CD4-positive, alpha-beta memory T cell (primary cell): ENCODE results near the gene MAK. TPM values are rescaled to one million over a fixed set of nuclear protein-coding genes. Genes with fewer than 3 reads are reported as not detected.
"Not testable (repeated sequence)": the region's sequence is repeated elsewhere in the genome, so short reads cannot be mapped to it uniquely, and the experiment has no call there.

ENCODE experiments used
- CTCF ChIA-PET: fragments of 350-600 bp; sonication (Branson Sonifier 250); formaldehyde crosslinking; loops from one replicate; lab custom pipeline; 2021; ENCODE audit warnings: inconsistent platforms; ENCODE audit not compliant: partially characterized antibody; lab: Charles Lee
- POLR2A ChIA-PET: fragments of 350-600 bp; sonication (Branson Sonifier 250); formaldehyde crosslinking; loops from one replicate; lab custom pipeline; 2021; ENCODE audit not compliant: partially characterized antibody; lab: Charles Lee
- DNase-seq, 5 donors: peaks; one replicate each; pipeline versions ENCODE4 v3.0.0 to v3.0.0-alpha.2; 2020 to 2022; ENCODE audit warnings: mixed read lengths in 1 of 5
- H3K27ac ChIP-seq: one replicate; pipeline ENCODE4 v1.7.0; 2013; ENCODE audit warnings: low read depth, low read length
- H3K27me3 ChIP-seq: 2 replicates; pipeline ENCODE4 v1.7.0; 2013; ENCODE audit warnings: mild to moderate bottlenecking, low read length, moderate library complexity; ENCODE audit not compliant: insufficient read depth
- H3K36me3 ChIP-seq: 2 replicates; pipeline ENCODE4 v1.7.0; 2013; ENCODE audit warnings: mild to moderate bottlenecking, low read length, moderate library complexity; ENCODE audit not compliant: insufficient read depth
- H3K4me1 ChIP-seq: 2 replicates; pipeline ENCODE4 v1.7.0; 2013; ENCODE audit warnings: mild to moderate bottlenecking, low read length, moderate library complexity; ENCODE audit not compliant: insufficient read depth
- H3K4me3 ChIP-seq, 2 donors: one replicate each; pipeline ENCODE4 v1.7.0; 2013; ENCODE audit warnings: low read length in 2 of 2, mild to moderate bottlenecking in 1 of 2
- H3K9me3 ChIP-seq, 2 donors: one replicate each; pipeline ENCODE4 v1.7.0; 2013; ENCODE audit warnings: low read length in 2 of 2, control low read depth in 1 of 2; ENCODE audit not compliant: control insufficient read depth in 1 of 2
- H3K27ac Mint-ChIP-seq, 7 donors: one replicate each; pipeline ENCODE4 v1.8.0; 2020 to 2021; ENCODE audit warnings: mixed read lengths in 7 of 7, mild to moderate bottlenecking in 6 of 7, inconsistent platforms in 3 of 7, moderate library complexity in 3 of 7
- H3K27me3 Mint-ChIP-seq, 2 donors: one replicate each; pipeline ENCODE4 v1.8.0; 2020 to 2021; ENCODE audit warnings: mixed read lengths in 2 of 2
- H3K36me3 Mint-ChIP-seq, 2 donors: one replicate each; pipeline ENCODE4 v1.8.0; 2020 to 2021; ENCODE audit warnings: mixed read lengths in 2 of 2, inconsistent platforms in 1 of 2, mild to moderate bottlenecking in 1 of 2
- H3K4me1 Mint-ChIP-seq, 4 donors: one replicate each; pipeline ENCODE4 v1.8.0; 2020 to 2021; ENCODE audit warnings: mixed read lengths in 4 of 4, mild to moderate bottlenecking in 1 of 4
- H3K4me3 Mint-ChIP-seq, 8 donors: one replicate each; pipeline ENCODE4 v1.8.0; 2020 to 2021; ENCODE audit warnings: mixed read lengths in 8 of 8, mild to moderate bottlenecking in 7 of 8, moderate library complexity in 6 of 8, inconsistent platforms in 3 of 8
- H3K9me3 Mint-ChIP-seq, 8 donors: one replicate each; pipeline ENCODE4 v1.8.0; 2020 to 2021; ENCODE audit warnings: mixed read lengths in 8 of 8, mild to moderate bottlenecking in 5 of 8, inconsistent platforms in 3 of 8, moderate library complexity in 1 of 8
- intact Hi-C: fragments of 100-400 bp; cut with micrococcal nuclease; formaldehyde crosslinking; loops from one replicate; pipeline ENCODE4 v1.15.1; 2023
- polyA plus RNA-seq, 2 donors: library from polyadenylated mRNA; unstranded; fragments of 300-500 nt; fragmentation: Illumina TruSeq; gene quantifications; one replicate each; pipeline ENCODE4 v1.2.3, GENCODE V29; 2021
- total RNA-seq, 2 experiments: library from RNA; stranded (reverse); gene quantifications; one replicate each; pipeline ENCODE4 v1.2.3, GENCODE V29; 2021

Gene MAK
- total and polyA plus RNA-seq, 4 experiments from 2014 or later: 0.14 TPM; not detected in 3

- CTCF ChIA-PET: no interaction called here
- H3K27me3 Mint-ChIP-seq: no peaks in the 10 kb centered on the region
These were observed 75.3 kb downstream of the MAK start for GRCh38 chr6:10763006-10763405.

GRCh38 chr6:10759884-10760329, 78.4 kb downstream of the MAK start:
- Mint-ChIP-seq H3K36me3 (peaks cover 52 to 57% of the 10 kb centered on the region in 2 donors), H3K4me3 (no peak overlapping the region), H3K27ac (no peak overlapping the region), H3K4me1 (peaks cover 9 to 23% (median 16%) of the 10 kb centered on the region in 4 donors), H3K9me3 (no peaks in the 10 kb centered on the region), H3K27me3 (no peaks in the 10 kb centered on the region)
- Histone ChIP-seq H3K27me3 (no peaks in the 10 kb centered on the region), H3K9me3 (no peaks in the 10 kb centered on the region), H3K36me3 (peaks cover 11% of the 10 kb centered on the region), H3K4me3 (no peak overlapping the region), H3K27ac (no peak overlapping the region), H3K4me1 (no peaks in the 10 kb centered on the region)
- intact Hi-C loops: loop anchor here (2.0 kb wide), 1 partner anchor 281 kb away; no protein-coding TSS in a partner anchor
- DNase-seq: no peak
- POLR2A ChIA-PET: interaction anchor here (1.7 kb wide), 1 partner anchor 12 kb away, joined by 3 read pairs; no protein-coding TSS in a partner anchor
- CTCF ChIA-PET: interaction anchor here (0.9 to 1.1 kb wide), 2 partner anchors 14 to 65 kb away, joined by 3 read pairs; partner anchors contain the start of genes C6orf52 and PAK1IP1

More at GRCh38 chr6:10763006-10763405, 75.3 kb downstream of the MAK start:
- no peak overlapping the region for H3K27ac ChIP-seq
- intact Hi-C loops: no loop called here
- peaks cover 30% of the 10 kb centered on the region in 2 donors for H3K36me3 Mint-ChIP-seq
- no peak overlapping the region for H3K27ac Mint-ChIP-seq
- no peaks in the 10 kb centered on the region for H3K27me3 ChIP-seq
- no peak overlapping the region for H3K4me3 Mint-ChIP-seq
- no peak overlapping the region for H3K4me3 ChIP-seq
- H3K4me1 ChIP-seq: no peaks in the 10 kb centered on the region
- no peak for DNase-seq
- H3K9me3 Mint-ChIP-seq: no peaks in the 10 kb centered on the region
- H3K9me3 ChIP-seq: no peaks in the 10 kb centered on the region
- peaks cover 6 to 18% (median 10%) of the 10 kb centered on the region in 4 donors for H3K4me1 Mint-ChIP-seq
- POLR2A ChIA-PET: no interaction called here
- peaks cover 4% of the 10 kb centered on the region for H3K36me3 ChIP-seq

GRCh38 chr6:10759312-10759839, 79.0 kb downstream of the MAK start:
- H3K4me3 Mint-ChIP-seq: no peak overlapping the region
- CTCF ChIA-PET: interaction anchor here (0.6 to 1.1 kb wide), 4 partner anchors 15 to 189 kb away, joined by 3 read pairs; partner anchors contain the start of genes C6orf52 and PAK1IP1
- H3K27ac Mint-ChIP-seq: peak overlapping the region in 1 of 7 donors; percentile 53
- H3K36me3 ChIP-seq: peaks cover 16% of the 10 kb centered on the region
- H3K4me3 ChIP-seq: no peak overlapping the region
- DNase-seq: peak in 3 of 5 donors; percentile 13 to 23 (median 16)
- peaks cover 10 to 26% (median 20%) of the 10 kb centered on the region in 4 donors for H3K4me1 Mint-ChIP-seq
- intact Hi-C loops: loop anchor here (2.0 kb wide), 1 partner anchor 281 kb away; no protein-coding TSS in a partner anchor
- no peaks in the 10 kb centered on the region for H3K9me3 ChIP-seq
- POLR2A ChIA-PET: interaction anchor here (1.7 kb wide), 1 partner anchor 11 kb away, joined by 3 read pairs; no protein-coding TSS in a partner anchor
- no peaks in the 10 kb centered on the region for H3K27me3 ChIP-seq
- H3K4me1 ChIP-seq: no peaks in the 10 kb centered on the region
- H3K9me3 Mint-ChIP-seq: no peaks in the 10 kb centered on the region
- no peaks in the 10 kb centered on the region for H3K27me3 Mint-ChIP-seq
- H3K27ac ChIP-seq: no peak overlapping the region
- H3K36me3 Mint-ChIP-seq: peaks cover 58 to 63% of the 10 kb centered on the region in 2 donors

GRCh38 chr6:10756085-10756484, 82.3 kb downstream of the MAK start:
- Histone ChIP-seq H3K27me3 (no peaks in the 10 kb centered on the region), H3K9me3 (no peaks in the 10 kb centered on the region), H3K27ac (no peak overlapping the region), H3K4me1 (peaks cover 6% of the 10 kb centered on the region), H3K36me3 (peaks cover 26% of the 10 kb centered on the region), H3K4me3 (no peak overlapping the region)
- intact Hi-C loops: no loop called here
- POLR2A ChIA-PET: no interaction called here
- Mint-ChIP-seq H3K36me3 (peaks cover 64 to 77% of the 10 kb centered on the region in 2 donors), H3K4me3 (no peak overlapping the region), H3K9me3 (no peaks in the 10 kb centered on the region), H3K27me3 (no peaks in the 10 kb centered on the region), H3K27ac (peak overlapping the region in 3 of 7 donors; percentile 9 to 57 (median 44)), H3K4me1 (peaks cover 22 to 48% (median 40%) of the 10 kb centered on the region in 4 donors)
- CTCF ChIA-PET: no interaction called here
- no peak for DNase-seq

GRCh38 chr6:10751757-10752156, 86.6 kb downstream of the MAK start:
- POLR2A ChIA-PET: interaction anchor here (0.9 kb wide), 1 partner anchor 57 kb away, joined by 3 read pairs; the partner anchor contains the start of genes C6orf52 and PAK1IP1
- not testable (repeated sequence) for H3K4me3 Mint-ChIP-seq
- H3K27ac Mint-ChIP-seq: peak overlapping the region in 1 of 7 donors; percentile 22

GRCh38 chr6:10750568-10750967, 87.8 kb downstream of the MAK start:
- H3K9me3 Mint-ChIP-seq, H3K27me3 Mint-ChIP-seq, POLR2A ChIA-PET, CTCF ChIA-PET, H3K4me3 ChIP-seq, intact Hi-C loops, H3K27me3 ChIP-seq, H3K9me3 ChIP-seq, DNase-seq, H3K27ac ChIP-seq: not testable (repeated sequence)
- peak overlapping the region in 2 of 8 donors; percentile 40 to 46 for H3K4me3 Mint-ChIP-seq
- H3K4me1 Mint-ChIP-seq: peaks cover 32 to 83% (median 62%) of the 10 kb centered on the region in 4 donors
- H3K36me3 Mint-ChIP-seq: peaks cover 33 to 63% of the 10 kb centered on the region in 2 donors
- H3K36me3 ChIP-seq: peaks cover 26% of the 10 kb centered on the region
- H3K27ac Mint-ChIP-seq: peak overlapping the region in 2 of 7 donors; percentile 29 to 53
- peaks cover 44% of the 10 kb centered on the region for H3K4me1 ChIP-seq

More at GRCh38 chr6:10751757-10752156, 86.6 kb downstream of the MAK start:
- H3K27me3 ChIP-seq, CTCF ChIA-PET, intact Hi-C loops, H3K9me3 Mint-ChIP-seq, DNase-seq, H3K27me3 Mint-ChIP-seq, H3K27ac ChIP-seq, H3K4me3 ChIP-seq, H3K9me3 ChIP-seq: not testable (repeated sequence)
- H3K4me1 ChIP-seq: peaks cover 38% of the 10 kb centered on the region
- peaks cover 26% of the 10 kb centered on the region for H3K36me3 ChIP-seq
- H3K36me3 Mint-ChIP-seq: peaks cover 44 to 73% of the 10 kb centered on the region in 2 donors
- H3K4me1 Mint-ChIP-seq: peaks cover 33 to 75% (median 58%) of the 10 kb centered on the region in 4 donors

GRCh38 chr6:10749734-10750133, 88.6 kb downstream of the MAK start:
- intact Hi-C loops: loop anchor here (5.0 kb wide), 1 partner anchor 788 kb away; the partner anchor contains the start of gene TMEM170B
- H3K4me3 Mint-ChIP-seq: peak overlapping the region in 6 of 8 donors; percentile 14 to 99 (median 34)
- peaks cover 25 to 54% of the 10 kb centered on the region in 2 donors for H3K36me3 Mint-ChIP-seq

More at GRCh38 chr6:10749734-10750133, 88.6 kb downstream of the MAK start:
- Histone ChIP-seq H3K4me3 (no peak overlapping the region), H3K27me3 (no peaks in the 10 kb centered on the region), H3K27ac (no peak overlapping the region), H3K36me3 (peaks cover 18% of the 10 kb centered on the region), H3K9me3 (no peaks in the 10 kb centered on the region), H3K4me1 (peaks cover 44% of the 10 kb centered on the region)
- H3K27me3 Mint-ChIP-seq: no peaks in the 10 kb centered on the region
- H3K9me3 Mint-ChIP-seq: peaks cover 0 to 1% (median 0%) of the 10 kb centered on the region in 8 donors
- peaks cover 32 to 84% (median 64%) of the 10 kb centered on the region in 4 donors for H3K4me1 Mint-ChIP-seq
- ChIA-PET POLR2A (interaction anchor here (4.4 to 4.5 kb wide), 2 partner anchors 28 to 55 kb away, joined by 51 to 118 read pairs; partner anchors contain the start of genes C6orf52, PAK1IP1 and TMEM14C), CTCF (interaction anchor here (1.5 kb wide), 1 partner anchor 28 kb away, joined by 3 read pairs; no protein-coding TSS in a partner anchor)
- H3K27ac Mint-ChIP-seq: peak overlapping the region in 4 of 7 donors; percentile 48 to 98 (median 97)
- DNase-seq: no peak
